H9 (cell line): ENCODE results near the gene VIPR2. TPM values are rescaled to one million over a fixed set of nuclear protein-coding genes. Genes with fewer than 3 reads are reported as not detected.

Experiments
- DNase-seq: peaks from one replicate; pipeline ENCODE4 v3.0.0-alpha.2; 2017
- H2AFZ ChIP-seq: one replicate; pipeline ENCODE4 v1.6.1; 2013; ENCODE audit warnings: mild to moderate bottlenecking, low read length, control low read depth, moderate library complexity
- H2AK5ac ChIP-seq: 2 replicates; pipeline ENCODE4 v1.6.1; 2013; ENCODE audit warnings: low read length, control low read depth, mixed read lengths; ENCODE audit not compliant: insufficient read length
- H2BK120ac ChIP-seq: one replicate; pipeline ENCODE4 v1.6.1; 2013; ENCODE audit warnings: low read depth, mild to moderate bottlenecking, low read length, control low read depth, inconsistent platforms; ENCODE audit not compliant: poor library complexity, severe bottlenecking
- H2BK12ac ChIP-seq: 2 replicates; pipeline ENCODE4 v1.6.1; 2013; ENCODE audit warnings: low read length, control low read depth, mixed read lengths, low read depth; ENCODE audit not compliant: insufficient read length
- H2BK15ac ChIP-seq: 2 replicates; pipeline ENCODE4 v1.6.1; 2013; ENCODE audit warnings: low read depth, low read length, control low read depth
- H2BK20ac ChIP-seq: one replicate; pipeline ENCODE4 v1.6.1; 2013; ENCODE audit warnings: low read depth, mild to moderate bottlenecking, low read length, control low read depth, inconsistent platforms; ENCODE audit not compliant: poor library complexity, severe bottlenecking
- H2BK5ac ChIP-seq: 2 replicates; pipeline ENCODE4 v1.6.1; 2013; ENCODE audit warnings: low read length, control low read depth, mixed read lengths; ENCODE audit not compliant: insufficient read length
- H3K14ac ChIP-seq: 2 replicates; pipeline ENCODE4 v1.6.1; 2013; ENCODE audit warnings: low read length, control low read depth; ENCODE audit not compliant: insufficient read depth
- H3K18ac ChIP-seq: 2 replicates; pipeline ENCODE4 v1.6.1; 2013; ENCODE audit warnings: low read depth, mild to moderate bottlenecking, mixed read lengths, low read length, control low read depth; ENCODE audit not compliant: insufficient read length
- H3K23ac ChIP-seq: 2 replicates; pipeline ENCODE4 v1.6.1; 2013; ENCODE audit warnings: low read length, control low read depth, mixed read lengths, low read depth; ENCODE audit not compliant: insufficient read length
- H3K23me2 ChIP-seq: 2 replicates; pipeline ENCODE4 v1.6.1; 2013; ENCODE audit warnings: low read depth, mild to moderate bottlenecking, mixed read lengths, low read length, control low read depth; ENCODE audit not compliant: insufficient read length, poor library complexity, severe bottlenecking
- H3K27ac ChIP-seq: 2 replicates; pipeline ENCODE4 v1.5.1; 2013; ENCODE audit warnings: low read length, control low read depth, mixed read lengths, low read depth; ENCODE audit not compliant: insufficient read length
- H3K27me3 ChIP-seq: 2 replicates; pipeline ENCODE4 v1.6.1; 2013; ENCODE audit warnings: low read length, control low read depth, inconsistent platforms; ENCODE audit not compliant: insufficient read depth
- H3K4ac ChIP-seq: 2 replicates; pipeline ENCODE4 v1.6.1; 2013; ENCODE audit warnings: low read depth, mild to moderate bottlenecking, control low read depth, inconsistent platforms, low read length, moderate library complexity
- H3K4me1 ChIP-seq: 2 replicates; pipeline ENCODE4 v1.6.1; 2013; ENCODE audit warnings: low read length, control low read depth, inconsistent platforms; ENCODE audit not compliant: insufficient read depth
- H3K4me2 ChIP-seq: 2 replicates; pipeline ENCODE4 v1.6.1; 2013; ENCODE audit warnings: low read length, control low read depth, mixed read lengths; ENCODE audit not compliant: insufficient read length, insufficient read depth
- H3K56ac ChIP-seq: 2 replicates; pipeline ENCODE4 v1.6.1; 2013; ENCODE audit warnings: low read depth, mild to moderate bottlenecking, mixed read lengths, low read length, control low read depth; ENCODE audit not compliant: insufficient read length
- H3K79me1 ChIP-seq: 2 replicates; pipeline ENCODE4 v1.6.1; 2013; ENCODE audit warnings: low read depth, mild to moderate bottlenecking, moderate library complexity, low read length, control low read depth, inconsistent platforms; ENCODE audit not compliant: insufficient read depth, poor library complexity, severe bottlenecking
- H3K79me2 ChIP-seq: 2 replicates; pipeline ENCODE4 v1.6.1; 2013; ENCODE audit warnings: low read length, control low read depth, inconsistent platforms; ENCODE audit not compliant: insufficient read depth
- H3K9ac ChIP-seq: 2 replicates; pipeline ENCODE4 v1.6.1; 2013; ENCODE audit warnings: low read length, control low read depth, mixed read lengths; ENCODE audit not compliant: insufficient read length; ENCODE audit errors: extremely low read depth
- H3K9me3 ChIP-seq: one replicate; pipeline ENCODE4 v1.6.1; 2013; ENCODE audit warnings: low read depth, low read length, inconsistent platforms; ENCODE audit not compliant: control insufficient read depth
- H3T11ph ChIP-seq: one replicate; pipeline ENCODE4 v1.6.1; 2013; ENCODE audit warnings: mild to moderate bottlenecking, low read length, control low read depth, inconsistent platforms
- H4K20me1 ChIP-seq: one replicate; pipeline ENCODE4 v1.6.1; 2013; ENCODE audit not compliant: control insufficient read depth, insufficient read length, insufficient read depth
- H4K5ac ChIP-seq: 2 replicates; pipeline ENCODE4 v1.6.1; 2013; ENCODE audit warnings: low read depth, mild to moderate bottlenecking, mixed read lengths, low read length, control low read depth; ENCODE audit not compliant: insufficient read length
- H4K8ac ChIP-seq: replicated peaks from 2 replicates; pipeline ENCODE4 v1.6.1; 2013; ENCODE audit warnings: low read length, control low read depth, mixed read lengths, low read depth; ENCODE audit not compliant: insufficient read length
- H4K91ac ChIP-seq: 2 replicates; pipeline ENCODE4 v1.6.1; 2013; ENCODE audit warnings: low read depth, mild to moderate bottlenecking, moderate library complexity, mixed read lengths, low read length, control low read depth; ENCODE audit not compliant: insufficient read length
- H3K27ac Mint-ChIP-seq, 3 experiments: 2 replicates in 2 of 3; 3 replicates in 1 of 3; pipeline ENCODE4 v1.8.0; 2020 to 2021; ENCODE audit warnings: mixed read lengths in 3 of 3, mild to moderate bottlenecking in 1 of 3, moderate library complexity in 1 of 3
- H3K27me3 Mint-ChIP-seq: 2 replicates; pipeline ENCODE4 v1.8.0; 2021; ENCODE audit warnings: low read depth, mild to moderate bottlenecking, moderate library complexity, mixed read lengths
- H3K36me3 Mint-ChIP-seq, 3 experiments: 2 replicates in 2 of 3; 3 replicates in 1 of 3; pipeline ENCODE4 v1.8.0; 2020 to 2021; ENCODE audit warnings: low read depth in 3 of 3, mixed read lengths in 3 of 3; ENCODE audit not compliant: insufficient read depth in 1 of 3
- H3K4me1 Mint-ChIP-seq, 2 experiments: 2 replicates each; pipeline ENCODE4 v1.8.0; 2020; ENCODE audit warnings: mixed read lengths in 2 of 2
- H3K4me3 Mint-ChIP-seq, 2 experiments: 2 replicates in 1 of 2; 3 replicates in 1 of 2; pipeline ENCODE4 v1.8.0; 2020 to 2021; ENCODE audit warnings: mild to moderate bottlenecking in 2 of 2, mixed read lengths in 2 of 2, moderate library complexity in 1 of 2
- H3K9me3 Mint-ChIP-seq, 2 experiments: 2 replicates in 1 of 2; 3 replicates in 1 of 2; pipeline ENCODE4 v1.8.0; 2020; ENCODE audit warnings: mild to moderate bottlenecking in 2 of 2, mixed read lengths in 2 of 2, moderate library complexity in 1 of 2
- WGBS: extraction: QIAGEN DNeasy Blood & Tissue Kit; methylation state at CpG from one replicate; pipeline ENCODE4 v1.1.7; 2013; ENCODE audit warnings: missing lambda C conversion rate, low lambda C conversion rate, mixed read lengths; ENCODE audit not compliant: insufficient read length; ENCODE audit errors: extremely low coverage; 5-methylcytosine and 5-hydroxymethylcytosine counted together
- total RNA-seq: library from RNA; stranded (reverse); gene quantifications from 2 replicates; pipeline ENCODE4 v1.2.1, GENCODE V29; 2021
- TF ChIP-seq, protein P1 (sequence below): fragments of 200-600 bp; sonication (generic); conservative IDR thresholded peaks from 3 replicates; pipeline ENCODE4 v1.8.0; 2021; ENCODE audit warnings: antibody characterized with exemption, mild to moderate bottlenecking

The VIPR2 gene
- total RNA-seq, 1 experiment from 2014 or later: 1.6 TPM

DNA sequence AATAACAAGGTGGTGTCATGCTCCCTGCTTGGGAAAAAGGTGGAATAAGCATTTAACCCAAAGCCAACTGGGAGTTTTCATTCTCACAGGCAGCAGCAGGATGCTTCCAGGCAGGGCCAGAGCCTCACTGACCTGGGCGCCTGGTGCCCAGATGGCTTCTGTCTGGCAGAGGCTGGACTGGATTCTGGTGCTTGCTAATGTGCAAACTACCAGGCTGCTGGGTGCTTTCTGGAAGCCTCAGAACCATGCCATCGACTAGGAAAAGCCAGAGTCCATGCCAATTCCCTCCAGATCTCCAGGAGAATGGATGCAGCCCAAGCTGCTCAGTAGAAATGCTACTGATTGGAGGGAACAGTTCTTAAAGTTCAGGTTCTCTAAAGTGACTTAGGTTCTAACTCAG, 36.2 kb downstream of the VIPR2 start:
- Mint-ChIP-seq H3K4me1 (peaks cover 27 to 42% of the 10 kb centered on the region in 2 experiments), H3K36me3 (no peaks in the 10 kb centered on the region), H3K4me3 (no peak overlapping the region), H3K27me3 (no peaks in the 10 kb centered on the region), H3K9me3 (no peaks in the 10 kb centered on the region), H3K27ac (no peak overlapping the region)
- Histone ChIP-seq H3K9me3 (no peaks in the 10 kb centered on the region), H2BK15ac (no peak overlapping the region), H3K9ac (no peak overlapping the region), H2BK5ac (no peak overlapping the region), H3K56ac (no peak overlapping the region), H3K4me1 (peaks cover 6% of the 10 kb centered on the region), H2BK12ac (no peak overlapping the region), H2BK20ac (no peak overlapping the region), H3K4ac (no peak overlapping the region), H2AK5ac (no peak overlapping the region), H3K23me2 (no peaks in the 10 kb centered on the region), H3T11ph (no peak overlapping the region), H3K27me3 (no peaks in the 10 kb centered on the region), H4K8ac (no peak overlapping the region), H3K79me1 (no peaks in the 10 kb centered on the region), H4K5ac (no peak overlapping the region), H3K23ac (no peak overlapping the region), H2AFZ (no peak overlapping the region), H4K91ac (no peak overlapping the region), H4K20me1 (no peaks in the 10 kb centered on the region), H3K4me2 (no peak overlapping the region), H2BK120ac (no peak overlapping the region), H3K27ac (no peak overlapping the region), H3K14ac (no peak overlapping the region), H3K18ac (no peak overlapping the region), H3K79me2 (no peaks in the 10 kb centered on the region)
- TF ChIP-seq, protein P1, sequence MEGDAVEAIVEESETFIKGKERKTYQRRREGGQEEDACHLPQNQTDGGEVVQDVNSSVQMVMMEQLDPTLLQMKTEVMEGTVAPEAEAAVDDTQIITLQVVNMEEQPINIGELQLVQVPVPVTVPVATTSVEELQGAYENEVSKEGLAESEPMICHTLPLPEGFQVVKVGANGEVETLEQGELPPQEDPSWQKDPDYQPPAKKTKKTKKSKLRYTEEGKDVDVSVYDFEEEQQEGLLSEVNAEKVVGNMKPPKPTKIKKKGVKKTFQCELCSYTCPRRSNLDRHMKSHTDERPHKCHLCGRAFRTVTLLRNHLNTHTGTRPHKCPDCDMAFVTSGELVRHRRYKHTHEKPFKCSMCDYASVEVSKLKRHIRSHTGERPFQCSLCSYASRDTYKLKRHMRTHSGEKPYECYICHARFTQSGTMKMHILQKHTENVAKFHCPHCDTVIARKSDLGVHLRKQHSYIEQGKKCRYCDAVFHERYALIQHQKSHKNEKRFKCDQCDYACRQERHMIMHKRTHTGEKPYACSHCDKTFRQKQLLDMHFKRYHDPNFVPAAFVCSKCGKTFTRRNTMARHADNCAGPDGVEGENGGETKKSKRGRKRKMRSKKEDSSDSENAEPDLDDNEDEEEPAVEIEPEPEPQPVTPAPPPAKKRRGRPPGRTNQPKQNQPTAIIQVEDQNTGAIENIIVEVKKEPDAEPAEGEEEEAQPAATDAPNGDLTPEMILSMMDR: no peak
- no peak for DNase-seq
- WGBS: no CpG with 5 or more reads among the region's 2 CpGs
